ENCODE results near the gene HTRA3.

- TF ChIP-seq CTCF (conservative IDR thresholded peaks at IDR 0.05; ENCODE audit: low read depth, low read length) = no peak
- TF ChIP-seq EZH2 (IDR thresholded peaks at IDR 0.05; ENCODE audit: borderline replicate concordance, low read depth, low read length, poor library complexity, severe bottlenecking) = no peak
Observed at GRCh38 chr4:8353912-8354453, 84.4 kb downstream of the HTRA3 start.
